CD4-positive, alpha-beta T cell treated with Interleukin-6 for 4 hours (primary cell): ENCODE measurements around the gene PPP2R2C.

Experiments
- DNase-seq: peaks from one replicate; pipeline ENCODE4 v3.0.0-alpha.2; 2020; ENCODE audit warnings: mixed read lengths

PPP2R2C gene

GRCh38 chr4:6278801-6279197 lies 193.6 kb downstream of the PPP2R2C start:
- DNase-seq, result no peak

- no peak for DNase-seq
Measured at GRCh38 chr4:6277935-6278800, 194.2 kb downstream of the PPP2R2C start.

GRCh38 chr4:6277139-6277802 lies 195.1 kb downstream of the PPP2R2C start:
- no peak for DNase-seq

GRCh38 chr4:6275898-6276806 lies 196.3 kb downstream of the PPP2R2C start:
- no peak for DNase-seq

- no peak for DNase-seq
Measured at GRCh38 chr4:6275351-6275750, 197.1 kb downstream of the PPP2R2C start.

GRCh38 chr4:6273661-6273990 lies 198.8 kb downstream of the PPP2R2C start:
- no peak for DNase-seq

- no peak for DNase-seq
Measured at GRCh38 chr4:6272863-6273660, 199.4 kb downstream of the PPP2R2C start.

GRCh38 chr4:6271701-6272465 lies 200.5 kb downstream of the PPP2R2C start:
- no peak for DNase-seq

GRCh38 chr4:6271206-6271605 lies 201.2 kb downstream of the PPP2R2C start:
- no peak for DNase-seq

- no peak for DNase-seq
Measured at GRCh38 chr4:6270636-6271121, 201.7 kb downstream of the PPP2R2C start.
